ENCODE results near the gene TOMM70. TPM values are rescaled to one million over a fixed set of nuclear protein-coding genes. Genes with fewer than 3 reads are reported as not detected.

The TOMM70 gene
- total and polyA plus RNA-seq, 10 of the 15 experiments (the other 5 are each of a cell fraction or from before 2014, with no cell fraction given): 12.7 to 64.1 (median 41.3) TPM

GRCh38 chr3:100386437-100387074 is 14.3 kb downstream of the TOMM70 start (continued):
- TF ChIP-seq ZBTB40 (IDR thresholded peaks at IDR 0.05; ENCODE audit: borderline replicate concordance): no peak

- POLR2A ChIA-PET: no interaction called here
- SMC1A ChIA-PET (ENCODE audit: uncharacterized antibody, unreplicated experiment): interaction anchor here (1.4 to 2.5 kb wide), 4 partner anchors 10 to 25 kb away, joined by 5 to 9 read pairs (median 6); partner anchors contain the start of gene LNP1
Observed at GRCh38 chr3:100384733-100385525, 16.0 kb downstream of the TOMM70 start.

More at GRCh38 chr3:100384733-100385525, 16.0 kb downstream of the TOMM70 start:
- Histone ChIP-seq H3K9me3 (replicated peaks; ENCODE audit: control insufficient read depth, insufficient read depth, low read length) (peaks cover 8% of the 10 kb centered on the region), H3K79me2 (ENCODE audit: control insufficient read depth, insufficient read depth, low read length) (peaks cover 18% of the 10 kb centered on the region), H2AFZ (ENCODE audit: control insufficient read depth, low read depth, low read length) (no peak overlapping the region), H3K4me2 (ENCODE audit: control insufficient read depth, insufficient read depth) (no peak overlapping the region), H3K36me3 (ENCODE audit: control insufficient read depth in 2 of 2, insufficient read depth in 2 of 2, low read length in 1 of 2) (peaks cover 2 to 14% of the 10 kb centered on the region in 2 experiments), H3K27ac (ENCODE audit: control insufficient read depth, insufficient read depth) (no peak overlapping the region), H3K9ac (ENCODE audit: control insufficient read depth, insufficient read depth, low read length) (no peak overlapping the region), H3K4me3 (no peak overlapping the region), H3K4me1 (ENCODE audit: control insufficient read depth, insufficient read depth, low read length) (no peaks in the 10 kb centered on the region), H3K27me3 (replicated peaks in 1 of 2; ENCODE audit: control insufficient read depth in 2 of 2, insufficient read depth in 2 of 2, low read length in 1 of 2) (no peaks in the 10 kb centered on the region), H4K20me1 (ENCODE audit: control insufficient read depth, insufficient read depth) (no peaks in the 10 kb centered on the region)
- BruUV-seq (replicated peaks): no TSS peak
- FAIRE-seq (no peak), DNase-seq (ENCODE audit: low read depth, low spot score) (no peak), ATAC-seq (no peak)
- ChIA-PET CTCF (interaction anchor here (1.4 kb wide), 1 partner anchor 68 kb away, joined by 5 read pairs; no protein-coding TSS in a partner anchor), RAD21 (ENCODE audit: unreplicated experiment) (interaction anchor here (1.5 kb wide), 1 partner anchor 78 kb away, joined by 5 read pairs; no protein-coding TSS in a partner anchor)
- WGBS (ENCODE audit: insufficient coverage, insufficient replicate concordance, low lambda C conversion rate, missing lambda C conversion rate): 91% methylated on average over 8 of the region's 8 CpGs
- in situ Hi-C loops (cut with MboI): no loop called here
- intact Hi-C loops (cut with micrococcal nuclease; ENCODE audit: unreplicated experiment): no loop called here
- TF ChIP-seq HDAC6 (IDR thresholded peaks at IDR 0.05; ENCODE audit: unreplicated experiment): no peak
- no peak for TF ChIP-seq PAX8 (IDR thresholded peaks at IDR 0.05)
- no peak for TF ChIP-seq NFXL1 (IDR thresholded peaks at IDR 0.05; ENCODE audit: borderline replicate concordance)
- no peak for TF ChIP-seq ASH2L (IDR thresholded peaks at IDR 0.05; ENCODE audit: borderline replicate concordance, low read depth)
